Stomach (tissue), 9 donors: ENCODE data around the gene TES. TPM values are rescaled to one million over a fixed set of nuclear protein-coding genes. Genes with fewer than 3 reads are reported as not detected.

ENCODE experiments used
- DNase-seq, 2 donors: peaks; one replicate each; pipeline versions ENCODE4 v3.0.0 to v3.0.0-alpha.2; 2013 to 2019
- H3K27ac ChIP-seq, 5 donors: fragments of 200-600 bp in 4 of 5; sonication (generic) in 4 of 5; one replicate each; pipeline ENCODE4 v1.5.1; 2013 to 2019; ENCODE audit warnings: mild to moderate bottlenecking in 1 of 5, moderate library complexity in 1 of 5
- H3K27me3 ChIP-seq, 3 donors: fragments of 200-600 bp; sonication (generic); one replicate each; pipeline ENCODE4 v1.5.1; 2017 to 2019; ENCODE audit warnings: mixed run types in 1 of 3
- H3K36me3 ChIP-seq, 4 donors: fragments of 200-600 bp; sonication (generic); 1 replicate in 3 of 4; 2 replicates in 1 of 4; pipeline ENCODE4 v1.5.1; 2016 to 2019
- H3K4me1 ChIP-seq, 4 donors: fragments of 200-600 bp; sonication (generic); one replicate each; pipeline ENCODE4 v1.5.1; 2016 to 2019
- H3K4me3 ChIP-seq, 4 donors: fragments of 200-600 bp; sonication (generic) in 3 of 4; one replicate each; pipeline ENCODE4 v1.5.1; 2016 to 2019; ENCODE audit warnings: mild to moderate bottlenecking in 1 of 4
- H3K9me3 ChIP-seq, 4 donors: fragments of 200-600 bp; sonication (generic); one replicate each; pipeline ENCODE4 v1.5.1; 2016 to 2019
- EP300 ChIP-seq: sonication (generic); formaldehyde crosslinking; IDR thresholded peaks from one replicate; pipeline ENCODE4 v1.6.1; 2017; ENCODE audit warnings: antibody characterized with exemption
- POLR2A ChIP-seq, 4 donors: fragments of 450-650 bp; IDR thresholded peaks; one replicate each; pipeline ENCODE4 v1.6.1; 2016; ENCODE audit warnings: antibody characterized with exemption in 4 of 4, control low read depth in 2 of 4, mild to moderate bottlenecking in 1 of 4, moderate library complexity in 1 of 4
- POLR2AphosphoS5 ChIP-seq, 3 donors: sonication (generic); formaldehyde crosslinking; IDR thresholded peaks; one replicate each; pipeline ENCODE4 v1.6.1; 2016; ENCODE audit warnings: antibody characterized with exemption in 3 of 3
- WGBS, 5 donors: extraction: QIAGEN DNeasy Blood & Tissue Kit in 3 of 5; methylation state at CpG; one replicate each; pipeline versions ENCODE4 v1.1.5 to v1.1.7; 2013 to 2018; 5-methylcytosine and 5-hydroxymethylcytosine counted together
- intact Hi-C: fragments of 100-400 bp; cut with DNase I; formaldehyde crosslinking; loops from one replicate; pipeline ENCODE4 v1.15.1; 2023; ENCODE audit warnings: low total_unique reads
- polyA plus RNA-seq, 3 donors: library from polyadenylated mRNA; stranded (reverse); fragments of 200-250 nt; gene quantifications; one replicate each; pipeline ENCODE4 v1.2.3, GENCODE V29; 2013
- total RNA-seq, 5 donors: library from RNA; depleted of rRNA; stranded (reverse); fragments of >200 nt; gene quantifications; one replicate each; pipeline versions ENCODE4 v1.1.0 to v1.2.3, GENCODE V29; 2014 to 2016
- TF ChIP-seq, protein P1 (sequence below), 7 experiments: fragments of 450-650 bp in 4 of 7; fragments of 200-600 bp in 3 of 7; sonication (generic) in 3 of 7; IDR thresholded peaks; one replicate each; pipeline ENCODE4 v1.5.1; 2016 to 2019; ENCODE audit warnings: antibody characterized with exemption in 7 of 7, control low read depth in 2 of 7, mild to moderate bottlenecking in 1 of 7
- donor health status: healthy with polysubstance abuse.
- donor health status: Bipolar disorder and iron deficiency.
- donor health status: healthy.

TES gene
- total and polyA plus RNA-seq, 8 donors, result 46.0 to 191 (median 119) TPM

DNA sequence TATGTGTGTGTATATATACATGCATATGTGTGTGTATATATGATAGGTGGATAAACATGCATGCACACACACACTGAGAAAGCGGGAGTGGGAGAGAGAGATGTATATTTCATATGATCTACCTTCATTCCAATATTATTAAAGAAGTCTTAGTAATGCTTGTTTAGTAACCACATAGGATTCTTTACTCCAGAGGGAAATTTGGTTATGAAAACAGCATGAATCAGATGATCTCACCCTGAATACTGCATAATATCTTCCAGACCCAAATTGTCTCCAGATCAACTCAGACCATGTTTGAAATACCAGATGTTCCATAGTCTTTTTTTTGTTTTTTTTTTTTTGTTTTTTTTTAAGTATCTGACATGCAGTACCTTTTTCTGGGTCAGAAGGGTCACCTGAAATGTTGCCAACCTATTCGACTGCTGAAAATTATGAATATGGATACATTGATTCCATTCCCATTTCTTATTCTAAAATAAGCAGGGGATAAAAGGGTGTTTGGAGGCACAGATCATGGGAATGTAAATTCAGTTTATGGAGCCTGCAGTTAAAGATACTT lies 17.4 kb downstream of the TES start:
- no peak for TF ChIP-seq EP300
- TF ChIP-seq, protein P1, sequence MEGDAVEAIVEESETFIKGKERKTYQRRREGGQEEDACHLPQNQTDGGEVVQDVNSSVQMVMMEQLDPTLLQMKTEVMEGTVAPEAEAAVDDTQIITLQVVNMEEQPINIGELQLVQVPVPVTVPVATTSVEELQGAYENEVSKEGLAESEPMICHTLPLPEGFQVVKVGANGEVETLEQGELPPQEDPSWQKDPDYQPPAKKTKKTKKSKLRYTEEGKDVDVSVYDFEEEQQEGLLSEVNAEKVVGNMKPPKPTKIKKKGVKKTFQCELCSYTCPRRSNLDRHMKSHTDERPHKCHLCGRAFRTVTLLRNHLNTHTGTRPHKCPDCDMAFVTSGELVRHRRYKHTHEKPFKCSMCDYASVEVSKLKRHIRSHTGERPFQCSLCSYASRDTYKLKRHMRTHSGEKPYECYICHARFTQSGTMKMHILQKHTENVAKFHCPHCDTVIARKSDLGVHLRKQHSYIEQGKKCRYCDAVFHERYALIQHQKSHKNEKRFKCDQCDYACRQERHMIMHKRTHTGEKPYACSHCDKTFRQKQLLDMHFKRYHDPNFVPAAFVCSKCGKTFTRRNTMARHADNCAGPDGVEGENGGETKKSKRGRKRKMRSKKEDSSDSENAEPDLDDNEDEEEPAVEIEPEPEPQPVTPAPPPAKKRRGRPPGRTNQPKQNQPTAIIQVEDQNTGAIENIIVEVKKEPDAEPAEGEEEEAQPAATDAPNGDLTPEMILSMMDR (IDR thresholded peaks at IDR 0.05), result no peak
- no peak for TF ChIP-seq POLR2AphosphoS5 (IDR thresholded peaks at IDR 0.05)
- no peak for TF ChIP-seq POLR2A (IDR thresholded peaks at IDR 0.05)
- 64 to 81% (median 67%) methylated on average over 2 of the region's 2 CpGs for WGBS, 5 donors
- DNase-seq, result peak in 1 of 2 donors; percentile 34
- Histone ChIP-seq H3K4me1 (peaks cover 33 to 95% (median 66%) of the 10 kb centered on the region in 4 donors), H3K9me3 (no peaks in the 10 kb centered on the region), H3K27ac (peak overlapping the region in 3 of 5 donors; percentile 47 to 84 (median 78)), H3K4me3 (no peak overlapping the region), H3K36me3 (no peaks in the 10 kb centered on the region), H3K27me3 (no peaks in the 10 kb centered on the region)
- intact Hi-C loops, result no loop called here

DNA sequence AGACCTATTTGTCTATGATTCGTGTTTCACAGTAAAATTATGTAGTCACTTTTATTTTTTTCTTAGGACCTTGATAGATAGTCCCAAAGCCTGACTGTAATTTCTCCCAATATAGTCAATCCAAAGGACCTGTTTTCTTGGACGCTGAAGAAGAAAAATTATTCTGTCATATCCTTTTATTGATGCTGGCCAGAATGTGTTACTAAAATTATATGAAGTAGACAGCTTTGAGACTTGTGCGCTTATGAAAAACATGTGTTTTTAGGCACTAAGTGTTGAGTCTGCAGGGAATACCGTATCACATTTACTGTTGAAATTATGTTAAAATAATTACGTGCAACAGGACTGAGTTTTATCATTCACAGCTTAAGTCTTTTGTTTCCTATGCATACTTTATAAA lies 17.9 kb downstream of the TES start:
- H3K27ac ChIP-seq, result peak overlapping the region in 3 of 5 donors; percentile 47 to 84 (median 78)
- H3K27me3 ChIP-seq, result no peaks in the 10 kb centered on the region
- no peak for DNase-seq
- H3K36me3 ChIP-seq, result no peaks in the 10 kb centered on the region
- H3K4me1 ChIP-seq, result peaks cover 33 to 95% (median 68%) of the 10 kb centered on the region in 4 donors
- intact Hi-C loops, result no loop called here
- WGBS, 5 donors, result 62 to 80% (median 72%) methylated on average over 5 of the region's 5 CpGs
- H3K4me3 ChIP-seq, result no peak overlapping the region
- no peak for TF ChIP-seq POLR2A (IDR thresholded peaks at IDR 0.05)
- TF ChIP-seq, protein P1 (IDR thresholded peaks at IDR 0.05), result no peak
- no peak for TF ChIP-seq EP300
- TF ChIP-seq POLR2AphosphoS5 (IDR thresholded peaks at IDR 0.05), result no peak
- H3K9me3 ChIP-seq, result no peaks in the 10 kb centered on the region

DNA sequence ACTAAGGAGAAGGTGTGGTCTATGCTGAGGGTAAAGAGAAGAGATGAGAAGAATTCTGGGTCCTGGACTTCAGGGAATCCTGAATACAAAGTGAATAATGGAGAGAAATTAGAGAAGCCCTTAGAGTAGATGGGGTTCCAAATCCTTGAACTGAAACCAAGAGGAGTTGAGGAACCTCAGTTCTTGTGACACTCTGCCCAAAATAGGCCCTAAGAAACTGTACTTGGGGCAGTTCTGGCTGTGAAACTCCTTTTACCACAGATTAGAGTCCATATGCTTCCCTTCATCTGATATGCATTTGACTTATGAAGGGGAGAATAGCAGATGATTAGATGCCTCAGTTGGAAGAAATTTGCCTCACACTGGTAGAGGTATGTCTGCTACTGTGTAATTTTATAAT lies 19.0 kb downstream of the TES start:
- Histone ChIP-seq H3K27ac (peak overlapping the region in 4 of 5 donors; percentile 15 to 88 (median 81)), H3K4me3 (no peak overlapping the region), H3K4me1 (peaks cover 26 to 93% (median 65%) of the 10 kb centered on the region in 4 donors), H3K36me3 (no peaks in the 10 kb centered on the region), H3K27me3 (no peaks in the 10 kb centered on the region), H3K9me3 (no peaks in the 10 kb centered on the region)
- no peak for DNase-seq
- intact Hi-C loops, result no loop called here
- TF ChIP-seq POLR2AphosphoS5 (IDR thresholded peaks at IDR 0.05) (no peak), EP300 (no peak), POLR2A (IDR thresholded peaks at IDR 0.05) (no peak)
- TF ChIP-seq, protein P1 (IDR thresholded peaks at IDR 0.05), result no peak

DNA sequence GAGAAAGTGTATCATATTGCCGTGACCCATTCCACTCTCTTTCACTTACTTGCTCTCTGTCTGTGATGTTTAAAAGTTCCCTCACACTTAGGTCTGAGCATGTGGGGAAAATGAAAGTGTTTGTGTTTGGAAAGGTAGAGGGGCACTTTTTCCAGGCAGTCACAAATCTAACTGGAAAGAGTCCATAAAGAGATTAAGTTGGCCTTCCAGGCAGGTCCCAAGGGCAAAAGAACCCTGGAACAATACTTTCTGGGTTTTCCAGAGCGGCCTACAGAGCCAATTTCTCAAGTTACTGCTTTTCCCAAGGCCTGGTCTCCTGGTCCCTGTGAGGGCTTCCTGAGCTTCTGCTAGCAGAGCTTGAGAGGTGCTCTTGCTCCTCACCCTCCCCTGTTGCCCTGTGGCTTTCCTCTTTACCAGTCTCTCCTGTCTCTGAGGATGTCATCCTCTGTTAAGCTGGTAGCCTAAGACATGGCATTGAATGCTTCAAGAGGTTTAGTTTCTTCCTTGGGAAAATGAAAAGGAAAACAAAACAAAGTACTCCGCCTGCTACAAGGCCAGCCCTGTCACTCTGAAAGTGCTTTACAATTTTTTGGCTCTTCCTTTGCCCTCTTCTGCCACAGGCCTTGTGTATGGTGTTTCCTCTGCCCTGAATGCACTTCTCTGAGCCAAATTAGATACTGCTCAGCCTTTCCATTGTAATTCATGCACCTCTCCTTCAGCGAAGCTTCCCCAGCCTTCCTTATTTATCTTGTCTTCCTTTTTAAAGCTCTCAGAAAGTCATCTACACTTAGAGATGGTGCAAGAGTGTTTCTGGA lies 20.1 kb downstream of the TES start:
- TF ChIP-seq EP300, result no peak
- Histone ChIP-seq H3K4me3 (no peak overlapping the region), H3K9me3 (no peaks in the 10 kb centered on the region), H3K4me1 (peaks cover 26 to 93% (median 64%) of the 10 kb centered on the region in 4 donors), H3K27ac (peak overlapping the region; percentile 53 to 88 (median 78)), H3K36me3 (no peaks in the 10 kb centered on the region), H3K27me3 (no peaks in the 10 kb centered on the region)
- peak in 1 of 2 donors; percentile 34 for DNase-seq
- intact Hi-C loops, result no loop called here
- 39 to 56% (median 53%) methylated on average over 4 of the region's 4 CpGs for WGBS, 5 donors
